ENCODE measurements around the gene ARL5A. TPM values are rescaled to one million over a fixed set of nuclear protein-coding genes. Genes with fewer than 3 reads are reported as not detected.

ARL5A gene
- total and polyA plus RNA-seq, 12 donors: 8.3 to 62.3 (median 55.6) TPM

DNA sequence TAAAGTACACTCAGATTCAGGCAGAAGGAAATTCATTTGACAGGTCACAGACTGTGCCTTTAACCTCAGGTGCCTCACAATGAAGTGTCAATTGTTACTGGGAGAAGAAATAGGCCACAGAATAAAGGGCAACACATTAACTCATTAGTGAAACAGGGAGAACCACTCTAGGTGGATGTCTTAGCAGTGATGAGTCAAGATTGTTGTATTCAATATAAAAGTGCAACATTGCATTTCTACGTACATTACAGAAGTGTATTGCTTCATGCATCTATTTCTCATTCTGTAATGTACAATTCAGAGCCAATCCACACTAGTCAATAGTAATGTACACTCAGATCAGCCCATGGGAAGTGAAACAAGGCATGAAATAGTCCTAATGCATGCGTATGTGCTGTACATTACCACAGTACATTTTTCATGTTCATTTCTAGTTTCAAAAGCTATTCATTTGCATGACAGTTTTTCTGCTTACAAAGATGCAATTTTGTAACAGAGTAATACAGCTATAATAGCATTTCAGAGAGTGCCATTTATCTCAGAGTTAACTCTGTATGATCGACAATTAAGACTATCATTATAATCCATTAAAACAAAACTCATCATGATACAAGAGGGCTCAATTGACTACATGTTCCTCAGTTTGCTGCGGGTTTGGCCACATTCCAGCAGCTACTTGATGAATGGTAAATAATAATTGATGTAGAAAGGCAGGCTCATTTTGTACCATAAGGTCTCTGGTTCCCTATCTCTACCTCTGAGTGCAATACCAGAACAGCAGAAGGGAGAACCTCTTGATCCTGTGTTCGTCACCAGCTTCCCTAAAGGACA lies 12.2 kb upstream of the ARL5A start:
- Histone ChIP-seq H3K9me3 (no peaks in the 10 kb centered on the region), H3K27ac (no peak overlapping the region), H3K27me3 (no peaks in the 10 kb centered on the region), H3K4me3 (no peak overlapping the region), H3K4me1 (peaks cover 9 to 31% (median 26%) of the 10 kb centered on the region in 9 donors), H3K36me3 (no peaks in the 10 kb centered on the region)
- WGBS, 2 donors: 83 to 87% methylated on average over 5 of the region's 5 CpGs
- DNase-seq (no peak), ATAC-seq (no peak)
- TF ChIP-seq, protein P1, sequence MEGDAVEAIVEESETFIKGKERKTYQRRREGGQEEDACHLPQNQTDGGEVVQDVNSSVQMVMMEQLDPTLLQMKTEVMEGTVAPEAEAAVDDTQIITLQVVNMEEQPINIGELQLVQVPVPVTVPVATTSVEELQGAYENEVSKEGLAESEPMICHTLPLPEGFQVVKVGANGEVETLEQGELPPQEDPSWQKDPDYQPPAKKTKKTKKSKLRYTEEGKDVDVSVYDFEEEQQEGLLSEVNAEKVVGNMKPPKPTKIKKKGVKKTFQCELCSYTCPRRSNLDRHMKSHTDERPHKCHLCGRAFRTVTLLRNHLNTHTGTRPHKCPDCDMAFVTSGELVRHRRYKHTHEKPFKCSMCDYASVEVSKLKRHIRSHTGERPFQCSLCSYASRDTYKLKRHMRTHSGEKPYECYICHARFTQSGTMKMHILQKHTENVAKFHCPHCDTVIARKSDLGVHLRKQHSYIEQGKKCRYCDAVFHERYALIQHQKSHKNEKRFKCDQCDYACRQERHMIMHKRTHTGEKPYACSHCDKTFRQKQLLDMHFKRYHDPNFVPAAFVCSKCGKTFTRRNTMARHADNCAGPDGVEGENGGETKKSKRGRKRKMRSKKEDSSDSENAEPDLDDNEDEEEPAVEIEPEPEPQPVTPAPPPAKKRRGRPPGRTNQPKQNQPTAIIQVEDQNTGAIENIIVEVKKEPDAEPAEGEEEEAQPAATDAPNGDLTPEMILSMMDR (IDR thresholded peaks at IDR 0.05): no peak
- intact Hi-C loops (cut with DNase I): no loop called here

DNA sequence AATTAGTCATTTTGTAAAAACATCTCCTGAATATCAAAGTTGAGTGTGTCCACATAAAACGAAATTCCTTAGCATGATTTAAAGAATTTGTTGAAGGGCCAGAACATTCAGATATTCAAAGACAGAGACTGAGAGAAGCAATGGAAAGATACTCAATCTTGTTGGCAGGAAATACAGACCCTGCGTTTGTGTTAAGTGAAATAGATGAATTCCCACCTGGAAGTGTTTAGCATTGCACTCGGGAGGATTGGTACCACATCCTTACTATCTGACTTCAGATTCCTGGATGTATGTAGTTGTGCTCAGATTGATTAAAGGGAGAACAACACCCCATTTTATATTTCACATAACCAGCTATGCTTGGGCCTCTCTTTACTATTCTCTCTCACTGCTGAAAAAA lies 9.7 kb upstream of the ARL5A start:
- H3K9me3 ChIP-seq: no peaks in the 10 kb centered on the region
- TF ChIP-seq, protein P1 (IDR thresholded peaks at IDR 0.05): no peak
- intact Hi-C loops (cut with DNase I): loop anchor here in 1 of 10 donors (10.0 kb wide), 1 partner anchor 167 kb away; no protein-coding TSS in a partner anchor
- H3K4me3 ChIP-seq: no peak overlapping the region
- no peaks in the 10 kb centered on the region for H3K36me3 ChIP-seq
- H3K27me3 ChIP-seq: no peaks in the 10 kb centered on the region
- H3K4me1 ChIP-seq: peaks cover 0 to 6% (median 3%) of the 10 kb centered on the region in 9 donors
- 78 to 83% methylated on average over 3 of the region's 3 CpGs for WGBS, 2 donors
- H3K27ac ChIP-seq: no peak overlapping the region
- DNase-seq (no peak), ATAC-seq (no peak)

DNA sequence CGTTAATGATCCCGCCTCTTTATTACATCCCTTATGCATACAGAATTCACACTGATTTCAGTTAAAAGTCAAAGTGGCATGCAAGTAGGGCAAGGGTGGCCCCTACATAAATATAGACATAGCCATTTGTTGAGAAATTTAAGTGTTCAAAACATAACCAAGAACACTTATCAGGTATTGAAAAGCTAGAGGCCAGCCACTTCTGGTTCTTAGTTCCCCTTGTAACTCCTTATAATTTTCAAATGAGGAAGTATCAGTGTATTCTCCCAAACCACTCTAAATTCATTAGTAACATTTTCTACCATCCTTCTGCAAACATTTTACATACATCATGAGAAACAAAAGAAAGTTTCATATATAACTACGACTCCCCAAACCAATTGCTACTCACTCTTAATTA lies 5.8 kb upstream of the ARL5A start:
- intact Hi-C loops (cut with DNase I): loop anchor here in 1 of 10 donors (10.0 kb wide), 1 partner anchor 171 kb away; no protein-coding TSS in a partner anchor
- no peaks in the 10 kb centered on the region for H3K9me3 ChIP-seq

DNA sequence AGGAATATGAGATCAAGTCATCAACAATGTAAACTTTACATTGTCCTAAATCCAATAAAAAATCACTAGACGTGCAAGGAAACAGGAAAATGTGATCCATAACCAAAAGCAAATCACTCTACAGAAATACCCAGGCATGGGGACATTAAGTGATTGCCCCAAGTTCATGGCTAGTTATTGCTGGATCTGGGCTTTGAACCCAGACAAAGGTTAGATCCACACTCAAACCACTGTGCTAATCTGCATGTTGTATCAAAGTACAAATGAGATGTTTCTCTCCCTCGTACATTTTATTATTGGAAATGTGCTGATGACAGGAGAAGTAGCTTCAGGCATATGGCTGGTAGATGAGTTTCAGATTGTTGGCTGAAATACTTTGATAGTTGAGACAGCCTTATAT lies 2.7 kb upstream of the ARL5A start:
- intact Hi-C loops (cut with DNase I): loop anchor here in 1 of 10 donors (10.0 kb wide), 1 partner anchor 174 kb away; no protein-coding TSS in a partner anchor
- WGBS, 2 donors: 94 to 99% methylated on average over 2 of the region's 2 CpGs

More for the DNA sequence above, 5.8 kb upstream of the ARL5A start:
- TF ChIP-seq, protein P1 (IDR thresholded peaks at IDR 0.05): no peak
- no peak overlapping the region for H3K4me3 ChIP-seq
- no peak for DNase-seq
- H3K36me3 ChIP-seq: no peaks in the 10 kb centered on the region
- H3K27me3 ChIP-seq: no peaks in the 10 kb centered on the region
- peaks cover 0 to 12% (median 4%) of the 10 kb centered on the region in 9 donors for H3K4me1 ChIP-seq
- no peak overlapping the region for H3K27ac ChIP-seq
- 93 to 95% methylated on average over 3 of the region's 3 CpGs for WGBS, 2 donors
- ATAC-seq: no peak

More for the DNA sequence above, 2.7 kb upstream of the ARL5A start:
- TF ChIP-seq, protein P1 (IDR thresholded peaks at IDR 0.05): no peak
- Histone ChIP-seq H3K27me3 (no peaks in the 10 kb centered on the region), H3K9me3 (no peaks in the 10 kb centered on the region), H3K4me1 (peaks cover under 1 to 31% (median 22%) of the 10 kb centered on the region in 9 donors), H3K4me3 (no peak overlapping the region), H3K27ac (no peak overlapping the region), H3K36me3 (no peaks in the 10 kb centered on the region)
- no peak for ATAC-seq
- no peak for DNase-seq
